ENCODE results near the gene PLA2G5.

- peak; percentile 70 to 85 (median 82) for TF ChIP-seq CTCF (IDR thresholded peaks at IDR 0.05)
- TF ChIP-seq POLR2A (IDR thresholded peaks at IDR 0.05; ENCODE audit: low read depth) = no peak
- no peak for TF ChIP-seq POLR2AphosphoS5 (IDR thresholded peaks at IDR 0.05)
- no peak for TF ChIP-seq EP300 (IDR thresholded peaks at IDR 0.05)
Observed at GRCh38 chr1:20100632-20101355, 30.8 kb downstream of the PLA2G5 start.
